ENCODE data around the gene PRAMEF2.
"Not testable (repeated sequence)": the region's sequence is repeated elsewhere in the genome, so short reads cannot be mapped to it uniquely, and the experiment has no call there.

DNA sequence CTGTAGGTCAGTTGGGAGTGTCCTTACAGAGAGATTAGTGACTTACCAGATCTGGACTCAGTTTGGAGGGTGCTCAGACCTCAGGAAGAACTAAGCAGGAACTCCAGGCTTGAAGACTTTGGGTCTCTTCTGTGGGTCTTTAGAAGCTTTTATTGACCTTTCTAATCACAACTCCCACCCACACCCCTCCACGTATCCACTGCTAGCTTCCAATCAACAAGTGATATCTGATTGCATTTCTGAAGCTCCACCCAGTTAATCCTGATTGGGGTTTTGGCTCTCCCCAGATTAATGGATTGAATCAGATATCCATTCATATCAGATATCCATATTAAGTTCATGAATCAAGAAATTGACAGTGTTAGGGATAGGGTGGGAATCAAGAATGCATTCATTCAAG is 41.3 kb downstream of the PRAMEF2 start, which contains the start of gene PRAMEF10:
- TF ChIP-seq, protein P1, sequence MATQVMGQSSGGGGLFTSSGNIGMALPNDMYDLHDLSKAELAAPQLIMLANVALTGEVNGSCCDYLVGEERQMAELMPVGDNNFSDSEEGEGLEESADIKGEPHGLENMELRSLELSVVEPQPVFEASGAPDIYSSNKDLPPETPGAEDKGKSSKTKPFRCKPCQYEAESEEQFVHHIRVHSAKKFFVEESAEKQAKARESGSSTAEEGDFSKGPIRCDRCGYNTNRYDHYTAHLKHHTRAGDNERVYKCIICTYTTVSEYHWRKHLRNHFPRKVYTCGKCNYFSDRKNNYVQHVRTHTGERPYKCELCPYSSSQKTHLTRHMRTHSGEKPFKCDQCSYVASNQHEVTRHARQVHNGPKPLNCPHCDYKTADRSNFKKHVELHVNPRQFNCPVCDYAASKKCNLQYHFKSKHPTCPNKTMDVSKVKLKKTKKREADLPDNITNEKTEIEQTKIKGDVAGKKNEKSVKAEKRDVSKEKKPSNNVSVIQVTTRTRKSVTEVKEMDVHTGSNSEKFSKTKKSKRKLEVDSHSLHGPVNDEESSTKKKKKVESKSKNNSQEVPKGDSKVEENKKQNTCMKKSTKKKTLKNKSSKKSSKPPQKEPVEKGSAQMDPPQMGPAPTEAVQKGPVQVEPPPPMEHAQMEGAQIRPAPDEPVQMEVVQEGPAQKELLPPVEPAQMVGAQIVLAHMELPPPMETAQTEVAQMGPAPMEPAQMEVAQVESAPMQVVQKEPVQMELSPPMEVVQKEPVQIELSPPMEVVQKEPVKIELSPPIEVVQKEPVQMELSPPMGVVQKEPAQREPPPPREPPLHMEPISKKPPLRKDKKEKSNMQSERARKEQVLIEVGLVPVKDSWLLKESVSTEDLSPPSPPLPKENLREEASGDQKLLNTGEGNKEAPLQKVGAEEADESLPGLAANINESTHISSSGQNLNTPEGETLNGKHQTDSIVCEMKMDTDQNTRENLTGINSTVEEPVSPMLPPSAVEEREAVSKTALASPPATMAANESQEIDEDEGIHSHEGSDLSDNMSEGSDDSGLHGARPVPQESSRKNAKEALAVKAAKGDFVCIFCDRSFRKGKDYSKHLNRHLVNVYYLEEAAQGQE (IDR thresholded peaks at IDR 0.05; ENCODE audit: insufficient read depth in 1 of 2, low read depth in 2 of 2, low read length in 2 of 2) = not testable (repeated sequence)
- not testable (repeated sequence) for TF ChIP-seq TAF1 (IDR thresholded peaks at IDR 0.05; ENCODE audit: borderline replicate concordance, insufficient read depth, low read length); SIN3A (IDR thresholded peaks at IDR 0.05; ENCODE audit: borderline replicate concordance, insufficient read depth, low read length); FOXP2 (optimal IDR thresholded peaks at IDR 0.05; ENCODE audit: borderline replicate concordance, extremely low read depth, extremely low read length, insufficient read depth); POLR2AphosphoS5 (IDR thresholded peaks at IDR 0.05; ENCODE audit: low read depth, low read length)

Measured in PFSK-1 (cell line).